ENCODE results near the gene PIANP. TPM values are rescaled to one million over a fixed set of nuclear protein-coding genes. Genes with fewer than 3 reads are reported as not detected.

Gene PIANP
- total RNA-seq, 2 donors from 2014 or later: 0.58 to 0.76 TPM

DNA sequence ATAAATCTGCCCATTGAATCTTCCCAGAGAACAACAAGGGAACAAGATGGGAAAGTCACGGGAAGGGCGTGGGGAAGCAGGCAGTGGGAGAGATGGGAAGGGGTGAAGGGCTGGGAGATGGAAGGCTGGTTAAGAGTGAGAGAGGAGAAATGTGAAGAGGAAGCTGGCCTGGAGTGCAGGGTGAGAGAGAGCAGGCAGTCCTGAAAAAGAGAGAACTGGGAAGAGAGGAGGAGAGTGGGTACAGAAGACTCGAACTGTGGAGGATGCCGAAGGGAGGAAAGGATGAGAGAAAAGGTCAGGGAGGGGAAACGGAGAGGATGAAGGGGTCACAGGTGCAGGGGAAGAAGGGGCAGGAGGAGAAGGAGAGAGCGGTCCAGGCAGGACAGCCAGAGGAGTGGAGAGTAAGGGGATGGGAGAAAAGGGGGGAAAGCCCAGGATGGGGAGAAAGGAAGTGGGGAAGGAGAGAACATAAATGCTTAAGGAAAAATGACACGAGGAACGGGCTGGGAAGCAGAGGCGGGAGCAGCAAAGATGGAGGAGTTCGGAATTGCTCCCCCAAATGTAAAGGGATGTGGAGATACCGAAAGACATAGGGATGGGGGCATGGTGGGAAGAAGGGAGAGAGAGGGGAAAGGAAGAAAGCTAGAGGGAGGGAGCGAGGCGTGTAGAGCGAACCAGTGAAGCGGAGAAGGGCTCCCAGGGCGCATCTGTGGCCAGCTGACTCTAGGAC is 1.2 kb downstream of the PIANP start:
- no peak for DNase-seq
- H3K4me3 Mint-ChIP-seq: peak overlapping the region; percentile 78 to 82
- H3K4me1 Mint-ChIP-seq (ENCODE audit: low read depth): peaks cover 32% of the 10 kb centered on the region
- H3K36me3 Mint-ChIP-seq (ENCODE audit: insufficient read depth in 2 of 2): peaks cover 3 to 7% of the 10 kb centered on the region in 2 donors
- peak overlapping the region; percentile 51 for H3K27ac Mint-ChIP-seq
- peaks cover 58% of the 10 kb centered on the region for H3K27me3 Mint-ChIP-seq (ENCODE audit: low read depth)
- no peak for ATAC-seq (replicated peaks in 1 of 2)
- no peaks in the 10 kb centered on the region for H3K9me3 Mint-ChIP-seq

DNA sequence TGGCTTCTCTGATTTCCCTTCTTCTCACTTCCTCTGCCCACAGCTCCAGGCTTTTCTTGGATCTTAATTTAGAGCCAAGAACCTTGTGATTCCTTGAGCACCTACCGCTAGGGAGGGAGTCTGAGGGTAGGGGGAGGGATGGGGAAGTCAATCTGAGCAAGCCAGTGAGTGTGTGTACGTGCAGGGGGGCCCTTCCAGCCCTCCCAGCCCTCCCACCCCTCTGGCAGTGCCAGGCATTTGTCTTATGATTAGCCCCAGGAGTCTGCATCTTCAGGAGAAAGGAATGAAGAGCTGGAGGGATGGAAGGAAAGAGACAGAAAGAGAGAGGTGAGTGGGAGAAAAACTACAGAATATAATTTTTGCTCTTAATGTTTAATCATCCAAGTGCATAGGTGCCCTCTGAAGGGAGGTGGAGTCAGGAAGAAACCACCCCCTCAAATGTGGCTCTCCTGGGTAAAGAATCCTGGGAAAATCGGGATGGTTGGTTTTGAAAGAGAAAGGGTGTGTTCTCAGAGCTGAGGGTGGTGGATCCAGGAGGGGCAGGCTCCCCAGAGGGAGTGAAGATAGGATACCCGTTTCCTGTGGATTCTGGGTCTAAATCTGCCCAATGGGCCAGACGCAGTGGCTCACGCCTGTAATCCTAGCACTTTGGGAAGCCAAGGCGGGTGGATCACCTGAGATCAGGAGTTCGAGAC is 2.1 kb downstream of the PIANP start:
- H3K4me1 Mint-ChIP-seq (ENCODE audit: low read depth): peaks cover 29% of the 10 kb centered on the region
- H3K9me3 Mint-ChIP-seq: no peaks in the 10 kb centered on the region
- peak overlapping the region; percentile 26 to 82 for H3K4me3 Mint-ChIP-seq

DNA sequence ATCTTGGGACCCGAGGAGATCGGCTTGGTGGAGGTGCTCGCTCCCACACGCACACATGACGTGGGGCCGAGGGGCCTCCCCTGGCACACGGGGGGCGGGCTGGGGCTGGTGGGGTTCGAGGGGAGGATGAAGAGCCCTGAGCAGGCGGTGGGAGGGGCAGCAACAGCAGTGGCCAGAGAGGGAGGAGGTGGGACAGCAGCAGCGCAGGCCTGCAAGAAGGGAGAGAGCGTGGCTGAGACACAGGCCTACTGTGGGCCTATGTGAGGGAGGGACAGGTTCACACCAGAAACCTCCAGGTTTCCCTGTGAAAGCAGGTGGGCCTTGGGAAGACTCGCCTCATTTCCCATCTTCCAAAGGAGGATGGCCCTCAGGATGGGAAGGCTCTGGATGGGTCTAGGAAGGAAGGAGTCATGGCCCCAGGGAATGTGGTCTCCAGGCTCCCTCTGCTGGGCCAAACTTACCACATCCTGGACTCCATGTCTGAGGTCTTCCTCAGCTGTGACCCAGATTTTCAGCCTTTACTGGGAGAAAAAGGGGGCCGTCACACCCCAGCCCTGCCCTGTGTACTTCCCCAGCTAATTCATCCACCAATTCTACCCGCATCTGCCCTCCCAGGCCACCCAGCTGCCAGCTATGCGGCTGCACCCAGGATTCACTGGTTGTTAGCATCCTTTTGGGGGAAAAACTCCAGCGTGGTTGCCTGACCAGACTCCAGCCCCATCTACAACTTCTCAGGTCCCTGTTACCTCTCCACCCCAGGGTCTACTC is 2.8 kb downstream of the PIANP start:
- Mint-ChIP-seq H3K9me3 (no peaks in the 10 kb centered on the region), H3K27me3 (ENCODE audit: low read depth) (peaks cover 42% of the 10 kb centered on the region), H3K4me3 (no peak overlapping the region), H3K4me1 (ENCODE audit: low read depth) (peaks cover 26% of the 10 kb centered on the region), H3K27ac (no peak overlapping the region), H3K36me3 (ENCODE audit: insufficient read depth in 2 of 2) (peaks cover 3 to 7% of the 10 kb centered on the region in 2 donors)
- ATAC-seq (replicated peaks in 1 of 2): peak in 1 of 2 donors; percentile 11
- DNase-seq: peak in 1 of 2 donors; percentile 15

More for the DNA sequence above, 2.1 kb downstream of the PIANP start:
- H3K27ac Mint-ChIP-seq: no peak overlapping the region
- H3K36me3 Mint-ChIP-seq (ENCODE audit: insufficient read depth in 2 of 2): peaks cover 3 to 7% of the 10 kb centered on the region in 2 donors
- DNase-seq (no peak), ATAC-seq (replicated peaks in 1 of 2) (no peak)
- H3K27me3 Mint-ChIP-seq (ENCODE audit: low read depth): peaks cover 49% of the 10 kb centered on the region

DNA sequence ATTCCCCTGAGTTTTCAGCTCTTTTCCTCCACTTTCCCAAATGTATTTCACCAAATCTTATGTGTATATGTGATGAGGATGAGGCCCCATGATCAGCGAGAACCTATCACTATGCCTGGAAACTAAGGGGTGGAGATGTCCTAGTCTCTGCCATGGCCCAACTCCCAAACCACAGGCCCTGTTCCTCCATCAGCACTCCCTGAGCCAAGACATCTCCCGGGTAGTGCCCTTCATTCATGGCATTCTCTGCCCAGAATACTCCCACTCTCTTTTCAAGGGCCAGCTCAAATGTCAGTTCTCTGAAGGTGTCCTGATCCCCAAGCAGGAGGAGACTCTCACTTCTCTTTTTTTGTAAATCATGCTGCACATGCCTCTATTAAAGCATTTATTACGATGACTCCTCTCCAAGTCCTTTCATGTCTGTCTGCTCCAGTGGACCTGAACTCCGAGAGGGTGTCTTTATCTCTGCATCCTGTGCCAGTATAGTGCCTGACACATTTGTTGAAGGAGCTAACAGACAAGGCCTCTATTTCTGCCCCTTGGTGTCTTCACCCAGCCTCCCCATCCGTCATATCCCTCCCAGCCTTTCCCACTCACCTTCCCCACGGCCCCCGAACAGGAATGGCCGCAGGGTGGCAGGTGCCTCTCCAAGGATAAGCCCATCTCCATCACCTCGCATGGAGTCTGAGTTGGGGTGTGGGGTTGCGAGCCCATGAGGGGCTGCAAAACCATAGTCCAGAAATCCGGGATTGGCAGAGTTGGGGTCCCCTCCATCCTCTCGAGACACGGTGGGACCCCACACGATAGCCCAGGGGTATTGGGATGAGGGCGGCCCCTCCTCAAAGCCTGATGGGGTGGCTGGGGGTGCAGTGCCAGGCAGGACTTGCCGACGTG is 3.7 kb downstream of the PIANP start:
- ATAC-seq (replicated peaks in 1 of 2): no peak
- DNase-seq: no peak
- Mint-ChIP-seq H3K4me3 (no peak overlapping the region), H3K27me3 (ENCODE audit: low read depth) (peaks cover 34% of the 10 kb centered on the region), H3K36me3 (ENCODE audit: insufficient read depth in 2 of 2) (peaks cover 0 to 7% of the 10 kb centered on the region in 2 donors), H3K4me1 (ENCODE audit: low read depth) (peaks cover 21% of the 10 kb centered on the region), H3K9me3 (no peaks in the 10 kb centered on the region), H3K27ac (no peak overlapping the region)

DNA sequence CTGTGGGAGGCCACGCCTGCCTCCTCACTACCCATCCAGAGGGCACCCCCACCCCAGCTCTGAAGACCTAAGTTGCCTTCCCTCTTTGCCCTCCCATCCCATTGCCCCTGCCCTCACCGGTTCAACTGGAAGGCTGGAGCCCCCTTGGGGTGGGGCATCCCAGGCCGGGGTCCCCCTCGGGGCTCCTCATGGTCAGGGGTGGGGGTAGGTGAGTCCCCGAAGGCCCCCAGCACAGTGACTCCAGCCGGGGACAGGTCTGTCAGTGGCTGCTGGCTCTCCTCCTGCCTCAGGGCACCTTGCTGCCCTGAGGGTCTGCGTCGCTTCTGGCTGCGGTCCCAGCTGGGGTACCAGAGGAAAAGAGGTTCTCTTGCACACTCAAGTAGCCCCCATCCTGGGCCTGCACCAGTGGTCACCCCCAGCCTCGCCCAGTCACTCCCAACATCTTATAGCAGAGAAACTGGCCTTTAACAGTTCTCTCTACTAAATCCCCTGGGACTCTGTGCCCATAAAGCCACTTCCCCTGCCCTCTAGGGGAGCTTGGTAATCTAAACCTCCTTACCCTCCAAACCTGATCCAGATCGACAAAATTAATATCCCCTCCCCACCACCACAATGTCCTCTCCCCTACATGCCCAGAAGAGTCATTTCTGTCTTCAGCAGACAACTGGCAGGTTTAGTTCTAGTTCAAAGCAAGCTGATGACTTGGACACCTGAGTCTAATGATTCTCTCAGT is 5.1 kb downstream of the PIANP start:
- Mint-ChIP-seq H3K27ac (no peak overlapping the region), H3K4me3 (no peak overlapping the region), H3K4me1 (ENCODE audit: low read depth) (peaks cover 22% of the 10 kb centered on the region), H3K36me3 (ENCODE audit: insufficient read depth in 2 of 2) (peaks cover 0 to 4% of the 10 kb centered on the region in 2 donors), H3K9me3 (no peaks in the 10 kb centered on the region), H3K27me3 (ENCODE audit: low read depth) (peaks cover 21% of the 10 kb centered on the region)
- DNase-seq (no peak), ATAC-seq (replicated peaks in 1 of 2) (no peak)

DNA sequence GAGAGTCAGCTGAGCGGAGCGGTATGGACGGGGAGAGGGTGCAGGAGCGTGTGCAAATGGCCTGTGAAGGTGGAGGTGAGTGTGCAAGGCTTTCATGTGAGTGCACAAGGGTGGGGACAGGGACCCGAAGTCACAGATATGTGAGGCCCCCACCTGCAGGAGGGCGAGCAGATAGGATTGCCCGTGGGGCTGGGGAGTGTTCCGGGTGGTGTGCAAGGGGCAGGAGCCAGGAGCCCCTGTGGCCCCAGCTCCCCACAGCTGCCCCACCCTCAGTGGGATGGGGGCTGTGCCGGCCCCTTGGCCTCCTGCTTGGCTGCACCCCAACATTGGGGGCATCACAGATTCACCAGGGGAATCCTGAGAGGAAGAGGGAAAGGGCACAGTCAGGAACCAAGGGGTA is 5.9 kb downstream of the PIANP start:
- peaks cover 25% of the 10 kb centered on the region for H3K4me1 Mint-ChIP-seq (ENCODE audit: low read depth)
- ATAC-seq (replicated peaks in 1 of 2) (no peak), DNase-seq (no peak)
- peaks cover 18% of the 10 kb centered on the region for H3K27me3 Mint-ChIP-seq (ENCODE audit: low read depth)
- H3K9me3 Mint-ChIP-seq: no peaks in the 10 kb centered on the region
- peaks cover 0 to 3% of the 10 kb centered on the region in 2 donors for H3K36me3 Mint-ChIP-seq (ENCODE audit: insufficient read depth in 2 of 2)
- no peak overlapping the region for H3K27ac Mint-ChIP-seq
- H3K4me3 Mint-ChIP-seq: no peak overlapping the region

DNA sequence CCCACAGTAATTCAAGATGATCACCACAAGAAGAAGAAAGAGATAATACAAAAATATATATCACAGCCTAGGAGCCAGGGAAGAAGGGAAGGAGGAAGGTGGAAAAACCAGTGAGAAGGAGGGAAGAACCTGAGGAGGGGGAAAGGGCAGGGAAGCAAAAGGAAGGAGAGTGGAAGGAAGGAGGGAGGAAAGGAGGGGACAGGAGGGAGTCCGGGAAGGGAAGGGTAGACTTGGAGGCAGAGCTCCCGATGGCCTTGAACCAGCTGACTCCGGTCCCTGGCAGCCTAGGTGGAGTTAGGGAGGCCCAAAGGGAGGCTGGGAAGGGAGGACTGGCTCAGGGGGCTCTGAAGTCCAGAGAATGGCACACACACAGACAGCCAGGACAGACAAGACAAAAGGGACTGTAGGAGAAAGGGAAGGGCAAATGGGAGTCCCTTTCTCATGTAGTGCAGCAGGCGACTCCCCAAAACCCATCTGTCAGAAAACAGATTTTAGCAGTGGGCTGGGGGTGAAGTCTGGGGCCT is 6.7 kb downstream of the PIANP start:
- H3K27ac Mint-ChIP-seq: no peak overlapping the region
- no peak for DNase-seq

DNA sequence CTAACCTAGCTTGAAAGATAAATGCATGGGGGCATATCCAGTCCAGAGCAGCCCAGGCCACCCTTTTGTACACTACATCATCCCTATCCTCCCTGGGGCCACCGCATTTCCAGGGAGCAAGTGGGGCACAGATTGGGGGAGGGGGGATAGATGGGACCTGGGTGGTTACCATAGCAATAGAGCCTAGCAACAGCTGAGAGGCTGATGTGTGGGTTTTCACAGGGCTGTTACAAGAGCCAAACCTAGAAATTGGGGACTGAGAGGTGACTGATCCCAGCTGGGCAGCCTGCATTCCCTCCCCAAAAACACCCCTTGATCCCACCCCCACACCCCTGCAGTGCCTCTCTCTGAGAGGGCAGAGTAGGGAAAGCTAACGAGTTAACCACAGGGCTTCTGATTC is 7.7 kb downstream of the PIANP start:
- Mint-ChIP-seq H3K27me3 (ENCODE audit: low read depth) (peaks cover under 1% of the 10 kb centered on the region), H3K27ac (no peak overlapping the region), H3K36me3 (ENCODE audit: insufficient read depth in 2 of 2) (no peaks in the 10 kb centered on the region), H3K4me1 (ENCODE audit: low read depth) (peaks cover 22% of the 10 kb centered on the region), H3K4me3 (no peak overlapping the region), H3K9me3 (no peaks in the 10 kb centered on the region)
- ATAC-seq (replicated peaks in 1 of 2) (no peak), DNase-seq (no peak)

More for the DNA sequence above, 6.7 kb downstream of the PIANP start:
- no peak overlapping the region for H3K4me3 Mint-ChIP-seq
- H3K36me3 Mint-ChIP-seq (ENCODE audit: insufficient read depth in 2 of 2): no peaks in the 10 kb centered on the region
- H3K9me3 Mint-ChIP-seq: no peaks in the 10 kb centered on the region
- peaks cover 10% of the 10 kb centered on the region for H3K27me3 Mint-ChIP-seq (ENCODE audit: low read depth)
- no peak for ATAC-seq (replicated peaks in 1 of 2)
- peaks cover 17% of the 10 kb centered on the region for H3K4me1 Mint-ChIP-seq (ENCODE audit: low read depth)

DNA sequence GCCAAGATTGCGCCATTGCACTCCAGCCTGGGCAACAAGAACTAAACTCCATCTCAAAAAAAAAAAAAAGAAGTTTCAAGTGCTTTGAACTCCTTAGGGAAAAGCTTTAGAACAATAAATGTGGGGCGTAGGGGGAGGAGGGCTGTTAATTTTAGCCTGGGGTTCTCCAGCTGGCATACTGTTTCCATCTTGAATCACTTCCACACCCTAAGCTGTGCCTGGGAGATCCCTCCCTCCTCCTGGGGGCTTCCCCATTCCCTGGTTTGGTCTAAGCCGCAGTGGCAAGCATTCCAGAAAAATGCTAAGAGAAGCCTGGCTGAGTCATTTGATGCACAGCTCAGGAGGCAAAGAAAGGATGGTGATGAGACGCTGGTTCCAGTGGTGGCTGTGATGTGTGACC is 9.1 kb downstream of the PIANP start:
- no peak for ATAC-seq (replicated peaks in 1 of 2)
- no peak overlapping the region for H3K27ac Mint-ChIP-seq
- H3K4me3 Mint-ChIP-seq: peak overlapping the region in 1 of 2 donors; percentile 45

DNA sequence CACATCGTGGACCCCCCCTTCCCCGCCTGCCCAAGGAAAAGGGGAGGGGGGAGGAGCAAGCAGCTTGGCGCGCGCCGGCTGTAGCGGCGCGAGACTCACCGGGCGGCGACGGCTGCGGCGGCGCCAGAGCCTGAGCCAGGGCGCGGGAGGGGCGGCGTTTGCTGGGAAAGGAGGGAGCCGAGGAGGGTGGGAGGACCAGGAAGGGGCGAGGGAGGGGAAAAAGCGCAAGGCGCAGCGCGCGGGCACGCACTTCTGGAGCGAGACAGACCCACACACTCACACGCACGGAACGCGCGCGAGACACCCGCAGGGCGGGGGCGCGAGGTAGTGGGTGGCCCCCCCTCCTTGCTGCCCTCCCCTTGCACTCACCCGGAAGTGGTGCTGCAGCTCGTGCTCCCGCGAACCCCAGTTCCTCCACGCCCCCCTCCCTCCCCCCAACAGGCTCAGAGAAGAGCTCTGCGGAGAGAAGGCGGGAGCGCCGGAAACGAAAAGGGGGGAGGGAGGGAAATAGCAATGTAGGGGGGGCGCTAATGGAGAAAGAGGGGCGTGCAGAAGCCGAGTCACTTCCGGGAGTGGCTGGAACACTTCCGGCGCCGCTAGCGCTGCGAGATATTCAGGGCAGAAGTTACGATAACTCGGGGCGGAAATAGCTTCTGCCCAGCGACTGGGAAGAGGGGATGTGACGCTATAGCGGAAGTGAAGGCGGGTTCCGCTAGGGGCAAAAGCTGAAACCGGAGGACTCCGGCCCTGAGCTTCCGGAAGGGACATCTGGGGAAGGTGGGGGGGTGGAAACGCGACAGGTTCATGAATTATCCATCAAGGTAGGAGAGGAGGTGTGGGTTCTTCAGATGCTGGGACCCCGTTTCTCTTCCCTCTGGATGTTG is 11.4 kb downstream of the PIANP start, which contains the start of gene ZNF384:
Gene ZNF384 (minus strand): TSS at position 377 of the 884 bp plus-strand sequence. CDS start 9,855 bp downstream, outside the sequence.
- peak; percentile 88 to 90 for ATAC-seq (replicated peaks in 1 of 2)
- H3K4me1 Mint-ChIP-seq (ENCODE audit: low read depth): peaks cover 57% of the 10 kb centered on the region

More for the DNA sequence above, 9.1 kb downstream of the PIANP start:
- H3K9me3 Mint-ChIP-seq: no peaks in the 10 kb centered on the region
- no peaks in the 10 kb centered on the region for H3K27me3 Mint-ChIP-seq (ENCODE audit: low read depth)
- DNase-seq: no peak
- peaks cover 36% of the 10 kb centered on the region for H3K4me1 Mint-ChIP-seq (ENCODE audit: low read depth)
- H3K36me3 Mint-ChIP-seq (ENCODE audit: insufficient read depth in 2 of 2): peaks cover 0 to 6% of the 10 kb centered on the region in 2 donors

DNA sequence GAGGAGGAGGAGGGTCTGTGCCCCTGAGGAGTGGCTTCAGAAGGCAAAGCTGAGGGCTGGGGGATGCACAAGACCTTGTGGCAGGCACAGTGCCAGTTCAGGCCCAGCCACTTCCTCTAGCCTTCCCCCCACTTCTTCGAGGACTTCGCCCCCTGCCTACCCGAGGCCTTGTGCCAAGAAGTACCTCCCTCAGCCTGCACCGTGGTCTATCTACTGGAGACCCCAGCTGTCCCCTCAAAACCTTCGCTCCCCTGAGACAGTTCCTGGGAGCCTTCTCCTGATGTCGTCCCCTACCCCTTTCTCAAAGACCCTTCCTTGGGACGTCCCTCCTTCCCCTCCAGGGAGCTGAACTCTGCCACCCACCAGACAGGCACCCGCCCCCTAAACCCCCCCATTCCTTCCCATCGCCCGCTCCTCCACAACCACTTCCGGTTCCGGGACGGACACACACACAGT is 12.0 kb downstream of the PIANP start:
- Mint-ChIP-seq H3K36me3 (ENCODE audit: insufficient read depth in 2 of 2) (peaks cover 2 to 14% of the 10 kb centered on the region in 2 donors), H3K27ac (peak overlapping the region; percentile 88), H3K4me1 (ENCODE audit: low read depth) (peaks cover 61% of the 10 kb centered on the region), H3K4me3 (peak overlapping the region; percentile 78 to 83), H3K27me3 (ENCODE audit: low read depth) (no peaks in the 10 kb centered on the region), H3K9me3 (no peaks in the 10 kb centered on the region)
- peak; percentile 52 to 59 for DNase-seq
- ATAC-seq (replicated peaks in 1 of 2): peak in 1 of 2 donors; percentile 8

More for the DNA sequence above, 11.4 kb downstream of the PIANP start, which contains the start of gene ZNF384:
- Mint-ChIP-seq H3K4me3 (peak within 1 kb of the TSS; percentile 78 to 83), H3K27me3 (ENCODE audit: low read depth) (no peaks in the 10 kb centered on the region), H3K27ac (peak within 1 kb of the TSS; percentile 88), H3K9me3 (no peaks in the 10 kb centered on the region), H3K36me3 (ENCODE audit: insufficient read depth in 2 of 2) (peaks cover 2 to 12% of the 10 kb centered on the region in 2 donors)
- DNase-seq: peak; percentile 93 to 96
